Mammary epithelial cell (primary cell): ENCODE results near the gene CHRD.

Experiments used
- EZH2 ChIP-seq: IDR thresholded peaks from 2 replicates; pipeline ENCODE4 v1.6.1; 2012; ENCODE audit warnings: low read length, inconsistent platforms, borderline replicate concordance
- TF ChIP-seq, protein P1 (sequence below), 2 donors: IDR thresholded peaks in 1 of 2; conservative IDR thresholded peaks in 1 of 2; 2 replicates each; pipeline ENCODE4 v1.5.1; 2011 to 2012; ENCODE audit warnings: inconsistent platforms in 2 of 2, low read length in 2 of 2, mild to moderate bottlenecking in 2 of 2, control low read depth in 1 of 2, low read depth in 1 of 2; ENCODE audit not compliant: insufficient read depth in 1 of 2; ENCODE audit errors: extremely low read depth in 1 of 2

GRCh38 chr3:184346480-184347190 is 33.2 kb upstream of the CHRD start:
- TF ChIP-seq, protein P1, sequence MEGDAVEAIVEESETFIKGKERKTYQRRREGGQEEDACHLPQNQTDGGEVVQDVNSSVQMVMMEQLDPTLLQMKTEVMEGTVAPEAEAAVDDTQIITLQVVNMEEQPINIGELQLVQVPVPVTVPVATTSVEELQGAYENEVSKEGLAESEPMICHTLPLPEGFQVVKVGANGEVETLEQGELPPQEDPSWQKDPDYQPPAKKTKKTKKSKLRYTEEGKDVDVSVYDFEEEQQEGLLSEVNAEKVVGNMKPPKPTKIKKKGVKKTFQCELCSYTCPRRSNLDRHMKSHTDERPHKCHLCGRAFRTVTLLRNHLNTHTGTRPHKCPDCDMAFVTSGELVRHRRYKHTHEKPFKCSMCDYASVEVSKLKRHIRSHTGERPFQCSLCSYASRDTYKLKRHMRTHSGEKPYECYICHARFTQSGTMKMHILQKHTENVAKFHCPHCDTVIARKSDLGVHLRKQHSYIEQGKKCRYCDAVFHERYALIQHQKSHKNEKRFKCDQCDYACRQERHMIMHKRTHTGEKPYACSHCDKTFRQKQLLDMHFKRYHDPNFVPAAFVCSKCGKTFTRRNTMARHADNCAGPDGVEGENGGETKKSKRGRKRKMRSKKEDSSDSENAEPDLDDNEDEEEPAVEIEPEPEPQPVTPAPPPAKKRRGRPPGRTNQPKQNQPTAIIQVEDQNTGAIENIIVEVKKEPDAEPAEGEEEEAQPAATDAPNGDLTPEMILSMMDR (conservative IDR thresholded peaks at IDR 0.05 in 1 of 2, IDR thresholded peaks at IDR 0.05 in 1 of 2; ENCODE audit: extremely low read depth in 1 of 2, insufficient read depth in 1 of 2, low read depth in 1 of 2, low read length in 2 of 2), result no peak
- no peak for TF ChIP-seq EZH2
